NCI-H748 (cell line): ENCODE measurements around the gene MUC5AC.

Source experiments
- DNase-seq: peaks from one replicate; lab custom pipeline; 2025; ENCODE audit not compliant: unreplicated experiment; lab: John Stamatoyannopoulos, UW

MUC5AC gene

DNA sequence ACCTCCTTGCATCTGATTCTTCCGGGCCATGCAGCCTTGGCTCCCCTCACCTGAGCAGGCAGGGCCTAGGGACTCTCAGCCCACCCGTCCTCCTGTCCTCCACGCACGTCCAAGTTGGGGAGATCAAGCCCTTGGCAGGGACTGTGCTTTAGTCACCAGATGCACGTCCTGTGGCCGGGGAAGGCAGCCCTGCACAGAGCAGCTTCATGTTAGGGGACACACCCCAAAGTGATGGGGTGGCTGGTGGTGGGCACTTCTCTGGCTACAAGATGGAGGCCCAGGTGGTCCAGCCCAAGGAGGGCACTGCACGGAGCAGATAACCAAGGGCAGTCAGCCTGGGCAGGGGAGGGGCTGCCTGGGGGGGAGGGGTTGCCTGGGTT lies 66.3 kb downstream of the MUC5AC start:
- no peak for DNase-seq

DNA sequence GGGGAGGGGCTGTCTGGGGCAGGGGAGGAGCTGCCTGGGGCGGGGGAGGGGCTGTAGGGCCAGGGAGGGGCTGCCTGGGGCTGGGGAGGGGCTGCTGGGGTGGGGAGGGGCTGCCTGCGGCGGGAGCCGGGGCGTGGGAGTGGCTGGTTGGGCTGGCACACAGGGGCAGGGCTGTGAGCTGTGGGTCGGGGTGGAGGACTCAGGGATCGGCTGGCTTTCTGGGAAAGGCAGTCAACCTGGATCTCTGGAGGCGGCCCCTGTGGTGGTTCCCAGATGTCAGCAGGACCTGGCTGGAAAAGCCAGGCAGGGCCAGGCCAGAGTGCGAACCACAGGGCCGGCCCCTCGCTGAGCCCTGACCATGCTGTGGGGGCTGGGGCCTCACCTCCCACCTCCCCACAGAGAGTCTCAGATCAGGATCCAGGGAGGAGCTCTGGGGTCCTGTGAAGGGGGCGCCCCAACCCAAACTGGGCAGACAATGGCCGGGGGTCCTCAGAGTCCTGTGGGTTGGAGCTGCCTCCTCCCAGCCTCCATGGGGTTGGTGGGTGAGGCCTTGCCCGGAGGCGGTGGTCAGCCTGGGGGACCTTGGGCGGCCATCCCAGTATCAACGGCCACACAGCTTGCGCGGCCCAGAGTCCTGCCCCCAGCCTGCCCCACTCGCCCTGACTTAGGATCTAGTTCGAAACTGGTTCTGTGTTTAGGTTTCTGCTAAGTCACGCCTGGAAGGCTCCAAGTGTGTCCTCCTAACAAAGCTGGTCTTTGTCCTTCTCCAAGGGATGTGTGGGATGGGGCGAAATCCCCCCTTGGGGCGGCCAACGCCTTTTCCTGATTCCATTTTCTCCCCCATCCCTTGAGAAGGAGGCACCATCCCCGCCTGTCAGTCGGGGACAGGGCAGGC lies 67.0 kb downstream of the MUC5AC start:
- peak; percentile 37 for DNase-seq

DNA sequence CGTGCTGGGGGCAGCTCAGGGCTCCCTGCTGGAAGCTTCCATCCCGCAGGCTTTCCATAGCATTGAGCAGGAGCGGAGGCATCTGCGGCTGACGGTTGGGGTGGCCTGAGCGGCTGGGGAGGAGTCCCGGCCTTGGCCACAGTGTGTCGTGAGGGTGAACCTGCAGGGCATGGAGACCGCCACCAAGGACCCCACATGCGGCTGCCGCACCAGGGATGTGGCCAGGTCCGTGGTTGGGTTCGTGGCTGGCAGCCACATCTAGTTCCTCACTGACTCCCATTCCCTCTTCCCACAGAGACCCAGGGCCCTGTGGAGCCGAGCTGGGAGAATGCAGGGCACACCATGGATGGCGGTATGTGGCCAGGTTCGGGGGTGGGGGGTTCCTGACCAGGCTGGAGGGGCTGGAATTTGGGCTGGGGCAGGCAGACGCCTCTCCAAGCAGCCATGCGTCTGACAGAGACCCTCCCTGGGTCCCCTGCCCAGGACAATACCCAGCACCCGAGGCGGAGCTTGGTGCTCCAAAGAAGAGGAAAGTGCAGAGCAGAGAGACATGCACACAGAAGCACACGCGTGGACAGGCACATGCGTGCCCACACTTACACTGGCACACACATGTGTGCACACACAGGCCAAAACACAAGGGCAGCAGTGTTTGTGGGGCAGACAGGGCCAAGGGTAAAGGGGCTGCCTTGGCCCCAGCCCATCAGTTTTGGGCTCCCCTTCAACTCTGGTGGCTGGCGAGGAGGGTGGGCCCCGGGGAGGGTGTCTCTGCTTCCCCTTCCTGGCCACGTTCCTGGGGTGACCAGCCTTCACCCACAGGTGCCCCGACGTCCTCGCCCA lies 67.9 kb downstream of the MUC5AC start:
- no peak for DNase-seq

DNA sequence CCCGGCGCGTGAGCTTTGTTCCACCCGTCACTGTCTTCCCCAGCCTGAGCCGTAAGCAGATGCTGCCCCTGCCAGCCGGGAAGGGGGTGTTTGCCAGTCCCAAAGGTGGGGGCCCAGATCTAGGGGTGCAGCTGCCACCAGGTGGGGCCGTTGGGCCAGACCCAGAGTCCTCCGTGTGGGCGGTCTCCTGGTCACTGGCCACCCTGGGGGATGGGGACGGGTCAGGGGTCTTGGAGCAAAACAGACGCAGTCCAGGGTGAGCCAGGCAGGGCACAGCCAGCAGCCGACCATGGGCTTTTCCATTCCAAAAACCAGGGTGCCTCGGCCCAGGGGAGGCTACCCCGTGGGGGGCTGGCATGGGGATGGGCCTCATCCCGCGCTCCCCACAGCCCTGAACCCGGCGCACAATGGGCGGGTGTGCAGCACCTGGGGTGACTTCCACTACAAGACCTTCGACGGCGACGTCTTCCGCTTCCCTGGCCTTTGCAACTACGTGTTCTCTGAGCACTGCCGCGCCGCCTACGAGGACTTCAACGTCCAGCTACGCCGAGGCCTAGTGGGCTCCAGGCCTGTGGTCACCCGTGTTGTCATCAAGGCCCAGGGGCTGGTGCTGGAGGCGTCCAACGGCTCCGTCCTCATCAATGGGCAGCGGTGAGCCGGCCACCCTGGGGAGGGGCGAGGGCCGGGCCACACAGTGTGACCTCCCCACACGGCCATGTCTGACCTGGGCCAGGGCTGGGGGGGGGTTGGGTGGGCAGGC lies 68.7 kb downstream of the MUC5AC start:
- DNase-seq: no peak

DNA sequence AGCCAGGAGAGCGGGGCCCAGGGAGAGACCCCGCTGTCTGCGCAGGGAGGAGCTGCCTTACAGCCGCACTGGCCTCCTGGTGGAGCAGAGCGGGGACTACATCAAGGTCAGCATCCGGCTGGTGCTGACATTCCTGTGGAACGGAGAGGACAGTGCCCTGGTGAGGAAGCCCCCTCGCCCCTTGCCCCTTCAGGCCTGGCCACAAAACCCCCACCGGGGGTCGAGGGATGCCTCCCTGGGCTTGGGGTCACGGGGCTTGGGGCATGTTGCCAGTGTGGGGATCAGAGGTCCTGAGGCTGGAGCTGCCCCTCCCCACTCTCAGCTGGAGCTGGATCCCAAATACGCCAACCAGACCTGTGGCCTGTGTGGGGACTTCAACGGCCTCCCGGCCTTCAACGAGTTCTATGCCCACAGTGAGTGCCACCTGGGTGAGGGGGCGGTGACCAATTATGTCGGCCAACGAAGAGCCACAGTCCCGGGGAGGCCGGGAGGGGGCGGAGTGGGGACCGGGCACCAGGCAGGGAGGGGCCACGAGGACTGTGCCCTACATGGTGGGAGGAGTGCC lies 69.3 kb downstream of the MUC5AC start:
- no peak for DNase-seq

DNA sequence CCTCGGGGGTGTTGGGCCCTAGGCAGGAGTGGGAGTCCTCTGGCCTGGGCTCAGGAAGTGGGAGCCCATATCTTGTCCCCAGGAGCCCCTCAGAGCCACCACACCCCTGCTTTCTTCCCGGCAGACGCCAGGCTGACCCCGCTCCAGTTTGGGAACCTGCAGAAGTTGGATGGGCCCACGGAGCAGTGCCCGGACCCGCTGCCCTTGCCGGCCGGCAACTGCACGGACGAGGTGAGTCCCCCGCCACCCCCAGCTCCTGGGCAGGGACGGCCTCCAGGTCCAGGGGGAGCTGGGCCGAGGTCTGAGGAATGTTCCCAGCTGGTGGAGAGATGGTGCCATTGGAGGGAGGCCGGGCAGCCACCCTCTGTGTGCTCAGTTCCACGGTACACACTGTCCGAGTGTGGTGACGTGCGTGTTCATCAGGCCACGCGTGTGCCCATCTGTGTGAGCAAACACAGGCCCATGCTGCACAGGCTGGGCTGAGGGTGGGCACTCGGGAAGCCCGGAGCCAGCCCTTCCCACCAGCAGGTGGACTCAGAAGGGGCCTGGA lies 69.9 kb downstream of the MUC5AC start:
- no peak for DNase-seq

DNA sequence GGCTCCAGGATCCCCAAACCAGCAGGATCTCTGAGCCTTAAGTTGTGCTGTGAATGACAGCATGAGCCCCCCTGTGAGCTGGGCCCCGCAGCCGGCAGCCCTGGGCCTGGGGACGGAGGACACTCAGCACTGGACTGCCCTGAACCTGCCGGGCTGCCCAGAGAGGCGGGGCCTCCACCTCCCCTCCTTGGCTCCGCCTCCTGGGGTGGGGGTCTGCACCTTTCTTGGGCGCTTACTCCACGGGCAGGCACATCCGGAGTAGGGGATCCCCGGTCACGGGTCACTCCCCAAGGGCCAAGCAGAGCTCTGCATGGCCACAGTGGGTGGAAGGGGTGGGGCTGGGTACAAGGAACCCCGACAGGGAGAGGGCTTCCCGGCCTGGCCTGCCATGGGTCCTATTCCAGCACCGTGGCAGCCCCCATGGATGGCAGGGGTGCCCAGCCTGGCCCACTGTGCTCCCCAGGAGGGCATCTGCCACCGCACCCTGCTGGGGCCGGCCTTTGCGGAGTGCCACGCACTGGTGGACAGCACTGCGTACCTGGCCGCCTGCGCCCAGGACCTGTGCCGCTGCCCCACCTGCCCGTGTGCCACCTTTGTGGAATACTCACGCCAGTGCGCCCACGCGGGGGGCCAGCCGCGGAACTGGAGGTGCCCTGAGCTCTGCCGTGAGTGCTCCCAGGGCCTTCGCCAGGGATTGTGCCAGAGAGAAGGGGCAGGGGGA lies 70.5 kb downstream of the MUC5AC start:
- no peak for DNase-seq

DNA sequence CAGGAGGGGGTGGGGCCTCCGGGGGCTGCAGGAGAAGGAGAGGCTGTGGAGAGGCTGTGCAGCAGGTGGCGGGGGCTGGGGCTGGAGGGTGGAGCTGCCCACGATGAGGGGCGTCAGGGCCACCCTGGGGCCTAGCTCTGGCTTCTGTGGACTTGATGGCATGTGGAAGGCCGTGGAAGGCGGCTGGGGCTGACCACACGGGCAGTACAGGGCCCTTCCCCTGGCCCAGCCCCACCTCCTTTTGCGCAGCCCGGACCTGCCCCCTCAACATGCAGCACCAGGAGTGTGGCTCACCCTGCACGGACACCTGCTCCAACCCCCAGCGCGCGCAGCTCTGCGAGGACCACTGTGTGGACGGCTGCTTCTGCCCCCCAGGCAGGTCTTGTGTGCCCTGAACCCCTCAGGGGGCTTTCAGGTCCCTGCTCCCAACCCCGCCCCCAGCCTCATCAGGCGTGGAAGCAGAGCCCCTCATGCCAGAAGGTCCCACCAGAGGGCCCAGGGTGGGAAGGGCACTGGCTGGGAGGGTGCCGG lies 71.2 kb downstream of the MUC5AC start:
- DNase-seq: no peak

DNA sequence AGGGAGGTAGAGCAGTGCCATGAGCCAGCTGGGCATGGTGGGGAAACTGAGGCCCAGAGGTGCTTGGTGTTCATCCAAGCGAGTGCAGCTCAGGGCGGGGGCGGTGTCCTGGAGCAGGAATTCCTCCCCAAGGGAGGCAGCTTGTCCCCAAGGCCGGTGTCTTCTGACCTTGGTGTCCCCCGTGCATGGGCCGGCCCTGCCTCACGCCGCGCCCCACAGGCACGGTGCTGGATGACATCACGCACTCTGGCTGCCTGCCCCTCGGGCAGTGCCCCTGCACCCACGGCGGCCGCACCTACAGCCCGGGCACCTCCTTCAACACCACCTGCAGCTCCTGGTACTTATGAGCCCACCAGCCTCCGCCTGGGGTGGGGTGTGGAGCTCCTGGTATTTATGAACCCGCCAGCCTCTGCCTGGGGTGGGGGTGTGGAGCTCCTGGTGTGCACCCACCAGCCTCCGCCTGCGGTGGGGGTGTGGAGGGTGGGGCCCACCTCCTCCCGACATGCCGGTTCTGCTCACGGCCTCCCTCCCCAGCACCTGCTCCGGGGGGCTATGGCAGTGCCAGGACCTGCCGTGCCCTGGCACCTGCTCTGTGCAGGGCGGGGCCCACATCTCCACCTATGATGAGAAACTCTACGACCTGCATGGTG lies 71.8 kb downstream of the MUC5AC start:
- DNase-seq: no peak

DNA sequence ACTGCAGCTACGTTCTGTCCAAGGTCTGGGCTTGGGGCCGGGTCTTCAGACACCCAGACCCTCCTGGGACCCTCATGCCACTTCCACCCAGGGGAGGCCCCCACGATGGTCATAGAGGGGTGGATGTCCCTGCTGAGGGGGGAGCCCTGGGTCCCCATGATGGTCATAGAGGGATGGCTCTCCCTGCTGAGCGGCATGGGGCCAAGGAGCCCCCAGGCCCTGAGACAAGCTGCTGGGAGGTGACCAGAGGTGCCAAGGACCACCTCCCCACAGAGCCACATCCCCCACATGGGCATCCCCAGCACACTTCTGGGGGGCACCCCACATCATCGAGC lies 72.3 kb downstream of the MUC5AC start:
- no peak for DNase-seq

DNA sequence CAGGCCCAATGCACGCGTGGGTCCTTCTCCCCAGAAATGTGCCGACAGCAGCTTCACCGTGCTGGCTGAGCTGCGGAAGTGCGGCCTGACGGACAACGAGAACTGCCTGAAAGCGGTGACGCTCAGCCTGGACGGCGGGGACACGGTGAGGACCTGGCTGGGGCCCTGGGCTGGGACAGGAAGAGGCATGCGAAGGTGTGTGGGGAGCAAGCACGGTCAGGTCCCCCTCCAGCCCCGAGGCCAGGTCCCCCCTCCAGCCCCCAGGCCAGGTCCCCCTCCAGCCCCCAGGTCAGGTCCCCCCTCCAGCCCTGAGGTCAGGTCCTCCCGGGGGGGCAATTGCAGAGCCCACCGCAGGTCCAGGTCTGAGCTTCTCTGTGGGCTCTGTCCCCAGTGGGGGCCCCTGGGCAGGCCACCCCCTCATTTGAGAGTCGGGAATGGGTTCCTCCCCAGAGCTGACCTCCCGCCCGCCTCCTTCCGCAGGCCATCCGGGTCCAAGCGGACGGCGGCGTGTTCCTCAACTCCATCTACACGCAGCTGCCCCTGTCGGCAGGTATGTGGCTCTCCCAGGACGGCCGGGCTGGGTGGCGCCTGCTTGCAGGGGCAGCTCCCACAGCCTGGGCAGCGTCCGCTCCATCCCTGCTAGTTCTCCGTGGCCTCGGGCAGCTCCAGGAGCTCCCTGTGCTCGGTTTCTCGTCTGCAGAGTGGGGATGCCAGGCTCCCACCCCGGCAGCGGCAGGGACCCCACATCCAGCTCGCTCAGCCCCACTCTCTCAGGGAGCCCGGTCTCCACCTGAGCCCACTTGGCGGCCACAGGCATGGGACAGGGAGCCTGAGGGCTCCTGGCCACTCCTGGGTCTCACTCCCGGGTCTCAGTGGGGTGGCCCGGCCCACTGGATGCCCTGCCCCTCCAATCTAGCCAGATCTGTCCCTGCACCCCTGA lies 73.0 kb downstream of the MUC5AC start:
- DNase-seq: no peak

DNA sequence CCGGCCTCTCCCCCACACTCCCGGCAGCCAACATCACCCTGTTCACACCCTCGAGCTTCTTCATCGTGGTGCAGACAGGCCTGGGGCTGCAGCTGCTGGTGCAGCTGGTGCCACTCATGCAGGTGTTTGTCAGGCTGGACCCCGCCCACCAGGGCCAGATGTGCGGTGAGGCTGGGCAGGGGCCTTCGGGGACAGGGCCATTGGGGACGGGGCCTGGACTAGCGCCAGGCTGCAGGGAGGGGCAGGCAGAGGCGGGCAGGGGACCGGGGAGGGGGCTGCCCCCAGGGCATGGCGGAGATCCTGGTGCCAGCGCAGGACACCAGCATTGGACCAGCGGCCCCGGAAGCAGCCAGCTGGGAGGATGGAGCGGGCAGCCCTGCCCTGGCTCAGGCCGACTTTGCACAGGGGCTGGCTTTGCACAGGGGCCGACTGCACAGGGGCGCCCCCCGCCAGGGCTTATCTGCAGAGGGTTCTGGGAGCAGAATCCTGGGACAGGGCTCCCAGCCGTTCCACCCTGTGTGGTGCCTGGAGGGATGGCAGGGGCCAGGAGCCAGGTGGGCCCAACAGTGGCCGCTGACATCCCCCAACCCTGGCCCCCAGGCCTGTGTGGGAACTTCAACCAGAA lies 73.8 kb downstream of the MUC5AC start:
- DNase-seq: peak; percentile 82

DNA sequence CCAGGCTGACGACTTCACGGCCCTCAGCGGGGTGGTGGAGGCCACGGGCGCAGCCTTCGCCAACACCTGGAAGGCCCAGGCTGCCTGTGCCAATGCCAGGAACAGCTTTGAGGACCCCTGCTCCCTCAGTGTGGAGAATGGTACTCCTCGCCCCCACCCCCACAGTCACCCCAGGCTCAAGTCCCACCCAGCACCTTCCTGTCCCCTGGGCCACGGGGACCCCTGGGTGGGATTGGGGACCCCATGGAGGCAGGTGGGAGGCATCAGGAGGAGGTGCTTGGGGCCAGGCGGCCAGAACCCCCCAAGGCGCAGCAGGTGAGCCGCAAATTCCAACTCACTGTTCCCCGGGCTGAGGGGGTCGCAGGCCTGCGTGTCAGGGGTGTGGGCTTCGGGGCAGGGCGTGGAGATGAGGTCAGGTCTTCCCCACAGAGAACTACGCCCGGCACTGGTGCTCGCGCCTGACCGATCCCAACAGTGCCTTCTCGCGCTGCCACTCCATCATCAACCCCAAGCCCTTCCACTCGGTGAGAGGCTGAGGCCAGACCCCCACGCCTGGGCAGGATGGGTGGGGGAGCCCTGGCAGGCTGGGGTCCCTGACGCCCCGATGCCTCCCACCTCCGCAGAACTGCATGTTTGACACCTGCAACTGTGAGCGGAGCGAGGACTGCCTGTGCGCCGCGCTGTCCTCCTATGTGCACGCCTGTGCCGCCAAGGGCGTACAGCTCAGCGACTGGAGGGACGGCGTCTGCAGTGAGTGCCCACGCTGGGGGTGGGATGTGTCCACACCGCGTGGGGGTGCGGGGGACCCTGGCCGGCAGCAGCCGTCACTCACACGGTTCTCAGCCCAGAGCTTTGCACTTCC lies 74.5 kb downstream of the MUC5AC start:
- no peak for DNase-seq

DNA sequence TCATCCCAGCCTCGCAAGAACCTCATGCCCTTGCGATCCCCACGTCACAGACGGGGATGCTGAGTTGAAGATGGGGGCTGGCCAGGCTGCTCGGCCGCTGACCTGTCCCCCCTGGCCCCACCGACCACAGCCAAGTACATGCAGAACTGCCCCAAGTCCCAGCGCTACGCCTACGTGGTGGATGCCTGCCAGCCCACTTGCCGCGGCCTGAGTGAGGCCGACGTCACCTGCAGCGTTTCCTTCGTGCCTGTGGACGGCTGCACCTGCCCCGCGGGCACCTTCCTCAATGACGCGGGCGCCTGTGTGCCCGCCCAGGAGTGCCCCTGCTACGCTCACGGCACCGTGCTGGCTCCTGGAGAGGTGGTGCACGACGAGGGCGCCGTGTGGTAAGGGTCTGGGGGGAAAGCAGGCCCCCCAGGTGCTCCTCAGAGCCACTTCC lies 75.1 kb downstream of the MUC5AC start:
- DNase-seq: no peak

DNA sequence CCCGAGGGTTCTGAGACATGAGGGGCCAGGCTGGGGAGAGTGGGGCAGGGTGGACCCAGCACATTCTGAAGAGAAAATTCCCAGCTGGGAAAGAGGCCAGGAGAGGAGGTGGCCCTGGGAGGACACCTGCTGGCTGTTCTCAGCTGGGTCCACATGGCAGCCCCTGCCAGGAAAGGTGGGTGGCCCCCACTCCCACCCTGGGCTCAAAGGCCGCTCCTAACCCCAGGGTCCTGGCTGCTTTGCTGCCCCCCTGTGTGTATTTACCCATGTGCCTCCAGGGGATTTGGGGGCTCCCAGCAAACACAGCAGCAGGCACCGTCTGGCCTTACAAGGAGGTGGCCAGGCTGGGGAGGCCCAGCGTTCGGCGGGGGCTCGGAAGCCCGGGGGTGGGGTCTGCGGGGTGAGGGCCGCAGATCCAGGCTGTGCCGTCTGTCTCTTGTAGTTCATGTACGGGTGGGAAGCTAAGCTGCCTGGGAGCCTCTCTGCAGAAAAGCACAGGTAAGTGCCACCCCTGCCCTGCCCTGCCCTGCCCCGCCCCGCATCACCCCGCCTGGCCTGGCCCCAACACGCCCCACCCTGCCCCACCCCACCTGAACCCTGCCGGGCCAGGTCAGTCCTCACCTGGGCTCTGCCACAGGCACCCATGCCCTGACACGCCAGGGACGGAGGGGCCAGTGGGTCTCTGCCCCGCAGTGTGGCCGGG lies 75.7 kb downstream of the MUC5AC start:
- DNase-seq: no peak

DNA sequence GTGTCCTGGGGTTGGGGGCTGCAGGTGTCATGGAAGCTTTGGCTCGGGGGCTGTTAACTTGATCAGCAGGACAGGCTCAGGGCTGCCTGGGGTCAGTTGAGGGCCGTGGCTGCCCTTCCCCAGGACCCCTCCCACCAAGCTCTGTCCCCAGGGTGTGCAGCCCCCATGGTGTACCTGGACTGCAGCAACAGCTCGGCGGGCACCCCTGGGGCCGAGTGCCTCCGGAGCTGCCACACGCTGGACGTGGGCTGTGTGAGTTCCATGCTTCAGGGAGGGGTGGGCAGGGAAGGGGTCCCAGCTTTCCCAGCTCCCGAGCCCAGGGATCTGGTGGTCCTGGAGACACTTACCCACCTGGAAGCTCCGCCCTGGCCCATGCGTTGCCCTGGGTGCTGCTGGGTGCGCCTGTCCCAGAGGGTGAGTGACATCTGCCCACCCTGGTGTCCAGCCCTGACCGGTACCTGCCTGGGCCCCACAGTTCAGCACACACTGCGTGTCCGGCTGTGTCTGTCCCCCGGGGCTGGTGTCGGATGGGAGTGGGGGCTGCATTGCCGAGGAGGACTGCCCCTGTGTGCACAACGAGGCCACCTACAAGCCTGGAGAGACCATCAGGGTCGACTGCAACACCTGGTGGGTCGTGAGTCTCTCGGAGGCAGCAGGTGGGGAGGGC lies 76.4 kb downstream of the MUC5AC start:
- DNase-seq: no peak
